DMS153 treated with DMSO at 0.1 percent for 48 hours (cell line): ENCODE results near the gene AMDHD2.
"Not testable (repeated sequence)": the region's sequence is repeated elsewhere in the genome, so short reads cannot be mapped to it uniquely, and the experiment has no call there.

ENCODE experiments used
- DNase-seq: peaks from one replicate; lab custom pipeline; 2025; ENCODE audit not compliant: unreplicated experiment; lab: John Stamatoyannopoulos, UW

Gene AMDHD2

DNA sequence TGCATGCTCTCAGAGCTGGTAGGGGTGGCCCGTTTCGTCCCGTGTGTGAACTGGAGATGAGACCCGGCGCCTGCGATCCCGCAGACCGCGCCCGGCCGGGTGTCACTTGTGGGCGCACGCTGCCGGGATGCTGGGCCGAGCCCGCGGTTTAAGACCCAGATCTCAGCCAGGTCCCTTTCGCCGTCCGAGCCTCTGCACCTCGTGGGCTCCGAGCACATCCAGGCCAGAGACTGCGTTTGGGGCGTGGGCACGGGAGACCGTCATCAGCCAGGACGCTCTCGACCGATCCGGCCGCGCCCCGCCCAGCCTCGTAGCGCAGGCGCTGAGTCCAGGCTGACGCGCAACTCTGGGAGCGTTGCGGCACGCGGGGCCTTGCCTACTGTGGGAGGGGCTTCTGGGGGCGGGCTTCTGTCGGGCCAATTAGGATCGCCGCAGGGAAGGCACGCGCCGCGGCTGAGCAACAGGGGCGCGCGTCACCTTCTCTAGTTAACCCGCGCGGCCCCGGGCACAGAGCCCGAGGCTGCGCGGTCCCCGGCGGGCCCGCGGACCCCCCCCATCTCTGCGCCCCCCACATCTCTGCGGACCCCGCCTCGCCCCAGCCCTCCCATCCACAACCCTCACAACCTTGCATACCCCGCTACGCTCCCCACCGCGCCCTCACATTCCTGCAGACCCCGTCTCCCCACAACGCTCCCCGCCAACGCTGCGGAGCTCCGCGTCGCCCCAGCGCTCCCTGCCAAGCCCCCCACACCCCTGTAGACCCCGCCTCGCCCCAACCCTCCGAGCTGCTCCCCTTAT lies 11.7 kb downstream of the AMDHD2 start:
- DNase-seq, result peak; percentile 81

GRCh38 chr16:2532494-2533141 lies 12.4 kb downstream of the AMDHD2 start:
- DNase-seq, result peak; percentile 11

GRCh38 chr16:2533142-2533755 lies 13.1 kb downstream of the AMDHD2 start:
- not testable (repeated sequence) for DNase-seq

- DNase-seq, result no peak
Observed at GRCh38 chr16:2533912-2534311, 13.7 kb downstream of the AMDHD2 start.

- DNase-seq, result not testable (repeated sequence)
Observed at GRCh38 chr16:2534335-2534734, 14.2 kb downstream of the AMDHD2 start.

GRCh38 chr16:2535625-2536013 lies 15.4 kb downstream of the AMDHD2 start:
- DNase-seq, result no peak

DNA sequence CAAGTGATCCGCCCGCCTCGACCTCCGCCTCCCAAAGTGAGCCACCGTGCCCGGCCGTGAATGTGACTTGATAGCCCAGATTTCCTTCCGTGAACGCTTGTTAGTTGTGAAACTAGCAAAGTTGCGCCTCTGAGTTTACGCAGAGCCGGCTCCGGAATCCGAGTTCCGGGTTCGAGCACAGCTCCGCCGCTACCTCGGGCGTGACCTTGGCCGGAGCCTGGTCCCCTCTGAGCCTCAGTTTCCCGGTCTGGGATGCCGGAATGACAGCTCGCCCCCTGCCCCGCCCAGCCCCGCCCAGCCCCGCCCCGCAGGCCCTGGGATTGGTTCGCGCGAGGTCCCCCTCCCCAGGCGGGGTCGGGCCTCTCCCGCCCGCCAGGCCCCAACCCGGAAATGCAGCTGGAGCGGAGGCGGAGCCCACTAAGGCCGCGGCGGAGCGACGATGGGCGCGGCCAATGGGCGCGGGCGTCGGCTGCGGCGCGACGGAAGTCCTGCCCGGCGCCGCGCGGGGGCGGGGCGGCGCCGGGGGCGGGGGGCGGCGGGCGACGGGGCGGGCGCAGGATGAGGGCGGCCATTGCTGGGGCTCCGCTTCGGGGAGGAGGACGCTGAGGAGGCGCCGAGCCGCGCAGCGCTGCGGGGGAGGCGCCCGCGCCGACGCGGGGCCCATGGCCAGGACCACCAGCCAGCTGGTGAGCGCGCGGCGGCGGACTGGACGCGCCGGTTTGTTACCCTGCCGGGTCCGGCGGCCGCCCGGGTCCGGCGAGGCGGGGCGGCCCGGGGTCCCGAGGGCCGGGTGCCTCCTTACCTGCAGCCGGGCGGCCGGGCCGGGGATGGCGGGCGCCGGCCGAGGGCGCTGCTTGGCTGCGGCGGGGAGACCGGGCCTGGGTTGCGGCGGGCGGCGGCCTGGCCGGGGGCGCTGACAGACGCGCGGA lies 17.5 kb downstream of the AMDHD2 start, which contains the start of gene PDPK1:
TSS of gene PDPK1 (plus strand) at position 571 of the 929 bp plus-strand sequence. CDS start at position 663, 92 bp downstream.
- peak; percentile 74 for DNase-seq

- not testable (repeated sequence) for DNase-seq
Observed at GRCh38 chr16:2539192-2539844, 19.1 kb downstream of the AMDHD2 start.

- DNase-seq, result not testable (repeated sequence)
Observed at GRCh38 chr16:2539845-2540458, 19.8 kb downstream of the AMDHD2 start.

GRCh38 chr16:2540912-2541311 lies 20.7 kb downstream of the AMDHD2 start:
- not testable (repeated sequence) for DNase-seq

DNA sequence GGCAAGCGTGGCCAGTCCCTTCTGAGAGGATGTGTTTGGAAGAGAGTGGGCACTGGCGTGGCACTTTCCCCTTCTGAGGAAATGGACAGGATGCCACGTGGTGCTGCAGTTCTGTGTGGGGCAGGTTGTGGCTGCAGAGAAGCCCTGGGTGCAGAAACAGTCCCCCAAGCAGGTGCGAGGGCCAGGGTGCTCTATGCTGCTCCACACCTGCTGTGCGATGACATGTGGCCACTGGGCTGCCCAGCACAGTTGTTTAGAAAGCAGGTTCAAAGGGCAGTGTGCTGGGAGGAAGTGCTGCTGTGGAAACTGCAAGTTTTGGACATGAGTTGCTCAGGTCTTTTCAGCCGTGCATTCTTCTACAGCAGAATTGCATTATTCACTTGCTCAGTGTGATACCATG lies 21.2 kb downstream of the AMDHD2 start:
- not testable (repeated sequence) for DNase-seq

DNA sequence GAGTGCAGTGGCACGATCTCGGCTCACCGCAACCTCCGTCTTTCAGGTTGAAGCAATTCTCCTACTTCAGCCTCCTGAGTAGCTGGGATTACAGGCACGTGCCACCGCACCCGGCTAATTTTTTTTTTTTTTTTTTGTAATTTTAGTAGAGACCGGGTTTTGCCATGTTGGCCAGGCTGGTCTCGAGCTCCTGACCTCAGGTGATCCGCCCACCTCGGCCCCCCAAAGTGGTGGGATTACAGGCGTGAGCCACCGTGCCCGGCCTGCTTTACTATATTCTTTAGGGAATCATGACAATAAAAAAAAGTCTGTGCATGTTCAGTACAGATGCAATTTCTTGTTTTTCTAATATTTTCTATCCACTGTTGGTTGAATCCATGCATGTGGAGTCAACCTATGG lies 23.6 kb downstream of the AMDHD2 start:
- DNase-seq, result not testable (repeated sequence)

DNA sequence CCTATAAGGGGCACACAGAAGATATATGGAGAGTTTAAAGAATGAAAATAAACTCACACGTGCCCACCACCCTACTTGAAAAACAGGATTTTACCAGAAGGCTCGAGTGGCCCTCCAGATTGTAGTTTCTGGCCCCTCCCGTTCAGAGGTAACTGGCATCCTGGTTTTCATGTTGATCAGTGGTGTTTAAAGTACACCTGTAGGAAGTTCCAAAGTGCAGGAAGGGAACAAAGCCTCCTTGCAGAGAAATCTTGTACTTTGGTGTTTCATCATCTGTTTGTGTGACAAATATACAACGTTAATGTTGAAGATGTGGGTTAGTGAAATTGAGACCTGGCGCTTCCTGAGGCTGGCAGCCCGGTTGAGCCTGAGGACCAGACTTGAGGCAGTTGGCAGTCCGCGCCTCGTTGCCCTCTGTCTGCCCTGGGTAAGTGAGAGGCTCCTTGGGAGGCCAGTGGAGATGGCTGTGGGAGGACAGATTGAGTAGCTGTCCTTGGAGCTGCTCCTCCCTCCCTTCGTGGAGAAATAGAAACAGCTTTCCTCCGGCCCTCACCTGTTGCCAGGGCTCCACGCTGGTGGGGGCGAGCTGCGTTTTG lies 30.2 kb downstream of the AMDHD2 start:
- not testable (repeated sequence) for DNase-seq

DNA sequence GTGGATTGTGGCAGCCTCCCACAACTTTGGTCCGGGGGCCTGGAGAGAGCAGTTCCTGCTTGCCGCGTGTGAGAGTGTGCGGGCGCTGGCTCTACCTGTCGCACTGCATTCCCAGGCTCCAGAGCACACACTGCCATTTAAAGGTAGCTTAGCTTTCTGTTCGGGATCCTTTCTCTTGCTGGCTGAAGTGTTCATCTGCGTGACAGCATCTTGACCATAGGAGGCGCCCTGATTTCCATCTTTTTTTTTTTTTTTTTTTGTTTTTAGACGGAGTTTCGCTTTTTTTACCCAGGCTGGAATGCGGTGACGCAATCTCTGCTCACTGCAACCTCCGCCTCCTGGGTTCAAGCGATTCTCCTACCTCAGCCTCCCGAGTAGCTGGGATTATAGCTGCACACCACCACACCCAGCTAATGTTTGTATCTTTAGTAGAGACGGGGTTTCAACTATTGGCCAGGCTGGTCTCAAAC lies 31.3 kb downstream of the AMDHD2 start:
- DNase-seq, result not testable (repeated sequence)

- not testable (repeated sequence) for DNase-seq
Observed at GRCh38 chr16:2554709-2555425, 34.7 kb downstream of the AMDHD2 start.

DNA sequence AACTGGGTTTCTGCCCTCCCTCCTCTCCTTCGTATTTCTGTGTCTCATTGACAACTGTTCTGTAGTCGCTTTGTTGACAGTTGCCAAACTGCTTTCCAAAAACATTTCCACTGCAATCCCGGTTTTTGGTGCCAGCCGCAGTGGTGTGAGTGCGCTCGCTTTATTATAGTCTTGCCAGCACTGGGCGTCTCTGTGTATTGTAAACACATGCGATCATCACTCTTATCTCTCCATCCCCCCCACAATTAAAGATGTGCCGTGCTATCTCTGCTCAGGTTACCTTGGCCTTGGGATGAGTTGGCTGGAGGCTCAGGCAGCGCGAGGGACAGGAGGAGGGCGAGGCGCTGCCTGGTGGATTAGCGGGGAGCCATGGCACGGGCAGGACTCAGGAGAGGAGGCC lies 37.0 kb downstream of the AMDHD2 start:
- not testable (repeated sequence) for DNase-seq

DNA sequence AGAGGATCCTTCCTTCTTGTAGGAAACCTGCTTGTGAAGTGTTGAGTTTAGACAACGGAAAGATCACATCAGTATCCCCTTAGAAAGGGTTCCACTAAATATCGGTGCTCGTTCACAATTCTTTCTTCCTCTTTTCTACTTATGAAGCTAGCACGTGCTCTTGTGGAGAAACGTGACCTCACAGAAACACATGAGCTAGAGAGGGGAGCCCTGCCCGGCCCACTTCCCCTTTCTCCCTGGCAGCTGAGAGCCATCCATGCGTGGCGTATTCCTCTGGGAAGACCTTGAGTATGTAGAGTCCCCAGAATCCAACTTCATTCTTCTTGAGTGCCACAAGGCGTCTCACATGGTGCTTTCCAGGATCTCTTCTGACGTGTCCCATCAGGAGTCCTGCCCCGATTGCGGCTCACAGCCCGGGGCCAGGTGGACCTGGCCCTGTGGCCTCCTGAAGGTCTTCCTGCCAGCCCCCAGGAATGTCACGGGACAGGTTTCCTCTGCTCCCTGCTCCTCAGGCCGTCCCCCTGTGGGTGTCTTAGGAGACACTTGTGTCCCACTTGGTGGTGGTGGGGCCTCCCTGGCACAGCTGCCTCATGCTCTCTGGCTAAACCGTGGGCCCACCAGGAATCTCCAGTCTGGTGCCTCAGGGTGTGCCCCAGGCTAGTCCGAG lies 40.1 kb downstream of the AMDHD2 start:
- not testable (repeated sequence) for DNase-seq

DNA sequence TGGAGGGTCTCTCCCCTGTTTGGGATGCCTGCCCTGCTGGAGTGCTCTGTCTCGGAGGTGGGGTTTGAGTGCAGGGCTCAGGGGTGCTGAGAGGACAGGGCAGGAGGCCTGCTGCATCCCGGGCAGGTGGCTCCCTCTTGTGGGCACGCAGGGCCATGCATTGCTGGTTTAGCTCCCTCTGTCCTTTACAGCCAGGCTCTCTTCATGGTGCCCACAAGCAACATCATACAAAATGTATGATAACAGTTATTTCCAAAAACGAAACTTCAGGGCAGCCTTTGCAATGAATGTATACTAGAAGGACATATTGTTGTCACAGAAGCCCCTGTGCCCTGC lies 40.6 kb downstream of the AMDHD2 start:
- not testable (repeated sequence) for DNase-seq
